Ascending aorta (tissue), 2 donors: Measurements from ENCODE around the gene POU5F1. TPM values are rescaled to one million over a fixed set of nuclear protein-coding genes. Genes with fewer than 3 reads are reported as not detected.
"Not testable (repeated sequence)": the region's sequence is repeated elsewhere in the genome, so short reads cannot be mapped to it uniquely, and the experiment has no call there.

Experiments
- DNase-seq, 2 donors: peaks; one replicate each; pipeline ENCODE4 v3.0.0-alpha.2; 2019; ENCODE audit warnings: low spot score in 2 of 2
- H3K27ac ChIP-seq, 2 donors: fragments of 200-600 bp; sonication (generic); one replicate each; pipeline ENCODE4 v1.5.1; 2016 to 2017; ENCODE audit warnings: mild to moderate bottlenecking in 1 of 2
- H3K27me3 ChIP-seq: fragments of 200-600 bp; sonication (generic); one replicate; pipeline ENCODE4 v1.5.1; 2017
- H3K36me3 ChIP-seq, 2 donors: fragments of 200-600 bp; sonication (generic); one replicate each; pipeline ENCODE4 v1.5.1; 2016
- H3K4me1 ChIP-seq, 2 donors: fragments of 200-600 bp; sonication (generic); one replicate each; pipeline ENCODE4 v1.5.1; 2016 to 2017; ENCODE audit warnings: mild to moderate bottlenecking in 1 of 2
- H3K4me3 ChIP-seq, 2 donors: fragments of 200-600 bp; sonication (generic); one replicate each; pipeline ENCODE4 v1.5.1; 2016 to 2017; ENCODE audit warnings: mild to moderate bottlenecking in 1 of 2
- H3K9me3 ChIP-seq, 2 donors: fragments of 200-600 bp; sonication (generic); one replicate each; pipeline ENCODE4 v1.5.1; 2016
- CTCF ChIP-seq, 3 experiments: fragments of 200-600 bp in 2 of 3; fragments of 450-650 bp in 1 of 3; sonication (generic) in 2 of 3; IDR thresholded peaks; one replicate each; pipeline ENCODE4 v1.5.1; 2016 to 2019; ENCODE audit warnings: antibody characterized with exemption in 3 of 3, mild to moderate bottlenecking in 1 of 3, moderate library complexity in 1 of 3
- intact Hi-C: fragments of 100-400 bp; cut with DNase I; formaldehyde crosslinking; loops from one replicate; pipeline ENCODE4 v1.15.1; 2023
- total RNA-seq: library from RNA; depleted of rRNA; stranded (reverse); fragments of >200 nt; gene quantifications from one replicate; pipeline ENCODE4 v1.1.0, GENCODE V29; 2016

POU5F1 gene
- total RNA-seq, 1 donor from 2014 or later, result not detected

- no peak for TF ChIP-seq CTCF (IDR thresholded peaks at IDR 0.05)
- Histone ChIP-seq H3K27ac (peak overlapping the region; percentile 61 to 72), H3K36me3 (no peaks in the 10 kb centered on the region), H3K4me1 (peaks cover 5 to 21% of the 10 kb centered on the region in 2 donors), H3K4me3 (no peak overlapping the region), H3K27me3 (no peaks in the 10 kb centered on the region), H3K9me3 (no peaks in the 10 kb centered on the region)
- no peak for DNase-seq
- intact Hi-C loops, result loop anchor here (10.0 kb wide), 2 partner anchors 1448 to 1652 kb away; partner anchors contain the start of genes PSMB9 and TAP1
These were observed 32.0 kb upstream of the POU5F1 start for GRCh38 chr6:31202259-31203166.

- not testable (repeated sequence) for H3K36me3 ChIP-seq, H3K27me3 ChIP-seq, H3K9me3 ChIP-seq, DNase-seq
- Histone ChIP-seq H3K4me3 (peak overlapping the region; percentile 73 to 81), H3K4me1 (peaks cover 5 to 16% of the 10 kb centered on the region in 2 donors), H3K27ac (peak overlapping the region; percentile 95 to 97)
- intact Hi-C loops, result loop anchor here (5.0 kb wide), 1 partner anchor 998 kb away; no protein-coding TSS in a partner anchor
These were observed 28.6 kb upstream of the POU5F1 start for GRCh38 chr6:31199105-31199452.

GRCh38 chr6:31197559-31198305 is 27.2 kb upstream of the POU5F1 start:
- DNase-seq, result peak; percentile 75 to 96
- intact Hi-C loops, result loop anchor here (1.0 to 5.0 kb wide), 5 partner anchors 39 to 1000 kb away; partner anchors contain the start of genes HLA-B, HLA-C and TCF19
- TF ChIP-seq CTCF (IDR thresholded peaks at IDR 0.05), result no peak
- no peaks in the 10 kb centered on the region for H3K9me3 ChIP-seq
- no peaks in the 10 kb centered on the region for H3K36me3 ChIP-seq
- no peaks in the 10 kb centered on the region for H3K27me3 ChIP-seq
- H3K4me1 ChIP-seq, result peaks cover 0 to 11% of the 10 kb centered on the region in 2 donors
- peak overlapping the region; percentile 73 to 81 for H3K4me3 ChIP-seq
- H3K27ac ChIP-seq, result peak overlapping the region; percentile 95 to 97

- H3K4me1 ChIP-seq, H3K27me3 ChIP-seq, H3K9me3 ChIP-seq, DNase-seq, H3K36me3 ChIP-seq: not testable (repeated sequence)
- peak overlapping the region; percentile 73 to 81 for H3K4me3 ChIP-seq
- intact Hi-C loops, result loop anchor here (1.0 to 5.0 kb wide), 5 partner anchors 38 to 1001 kb away; partner anchors contain the start of genes HLA-B, HLA-C and TCF19
- peak overlapping the region; percentile 95 to 97 for H3K27ac ChIP-seq
These were observed 26.0 kb upstream of the POU5F1 start for GRCh38 chr6:31196251-31197022.

GRCh38 chr6:31195308-31195979 is 25.0 kb upstream of the POU5F1 start:
- H3K36me3 ChIP-seq, DNase-seq, H3K27me3 ChIP-seq, H3K27ac ChIP-seq, H3K4me1 ChIP-seq, H3K9me3 ChIP-seq, H3K4me3 ChIP-seq: not testable (repeated sequence)
- intact Hi-C loops, result loop anchor here (5.0 kb wide), 1 partner anchor 1002 kb away; no protein-coding TSS in a partner anchor

- Histone ChIP-seq H3K4me1 (peaks cover 0 to 6% of the 10 kb centered on the region in 2 donors), H3K36me3 (no peaks in the 10 kb centered on the region), H3K27me3 (no peaks in the 10 kb centered on the region), H3K4me3 (no peak overlapping the region), H3K27ac (no peak overlapping the region), H3K9me3 (no peaks in the 10 kb centered on the region)
- TF ChIP-seq CTCF (IDR thresholded peaks at IDR 0.05), result no peak
- DNase-seq, result no peak
- intact Hi-C loops, result no loop called here
These were observed 23.8 kb upstream of the POU5F1 start for GRCh38 chr6:31194061-31194834.
